Chondrocyte (in vitro differentiated cells): Measurements from ENCODE around the gene LRMDA. TPM values are rescaled to one million over a fixed set of nuclear protein-coding genes. Genes with fewer than 3 reads are reported as not detected.
"Not testable (repeated sequence)": the region's sequence is repeated elsewhere in the genome, so short reads cannot be mapped to it uniquely, and the experiment has no call there.

Experiments used
- DNase-seq: peaks from one replicate; pipeline ENCODE4 v3.0.0; 2021; ENCODE audit warnings: mixed read lengths, low spot score
- H3K27ac Mint-ChIP-seq: one replicate; pipeline ENCODE4 v1.8.0; 2021; ENCODE audit warnings: mild to moderate bottlenecking, moderate library complexity, mixed read lengths; ENCODE audit not compliant: unreplicated experiment
- H3K27me3 Mint-ChIP-seq: 2 replicates; pipeline ENCODE4 v1.8.0; 2021; ENCODE audit warnings: low read depth, mixed read lengths
- H3K36me3 Mint-ChIP-seq: 2 replicates; pipeline ENCODE4 v1.8.0; 2021; ENCODE audit warnings: low read depth, mixed read lengths
- H3K4me1 Mint-ChIP-seq: 2 replicates; pipeline ENCODE4 v1.8.0; 2021; ENCODE audit warnings: low read depth, mild to moderate bottlenecking, mixed read lengths
- H3K4me3 Mint-ChIP-seq: one replicate; pipeline ENCODE4 v1.8.0; 2021; ENCODE audit warnings: mild to moderate bottlenecking, moderate library complexity, mixed read lengths; ENCODE audit not compliant: unreplicated experiment
- H3K9me3 Mint-ChIP-seq: 2 replicates; pipeline ENCODE4 v1.8.0; 2021; ENCODE audit warnings: low read depth, mixed read lengths
- microRNA-seq: library from miRNA; unstranded; fragments of <30 nt; microRNA quantifications from one replicate; pipeline ENCODE4 v1.2.0, GENCODE V29; 2020; ENCODE audit warnings: borderline number of aligned reads
- total RNA-seq: library from RNA; stranded (reverse); gene quantifications from 3 replicates; pipeline ENCODE4 v1.2.1, GENCODE V29; 2021
- TF ChIP-seq, protein P1 (sequence below): fragments of 200-600 bp; sonication (generic); IDR thresholded peaks from 2 replicates; pipeline ENCODE4 v1.5.0; 2021; ENCODE audit warnings: antibody characterized with exemption, mild to moderate bottlenecking, moderate library complexity

Gene LRMDA
- total RNA-seq, 1 donor from 2014 or later = 2.8 TPM

DNA sequence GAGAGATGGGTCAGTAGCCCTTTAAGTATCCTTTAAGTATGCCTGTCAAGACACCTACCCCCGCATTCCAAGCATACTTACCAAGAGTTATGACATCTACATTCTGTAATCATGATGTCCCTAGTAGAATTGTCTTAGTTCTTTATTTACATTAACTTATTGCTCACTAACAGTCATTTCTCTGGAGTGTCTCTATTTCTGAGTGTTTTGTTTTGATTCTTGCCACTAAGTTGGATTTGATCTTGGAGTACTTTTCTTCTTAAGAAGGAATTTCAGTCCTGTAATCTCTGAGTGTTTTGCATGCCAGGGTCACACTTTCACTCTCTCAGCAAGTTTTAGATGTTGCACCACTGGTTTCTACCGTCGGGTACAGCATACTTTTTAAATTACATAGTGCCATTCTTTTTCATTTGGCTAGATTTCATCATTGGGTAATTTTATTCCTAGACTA is 1152.3 kb downstream of the LRMDA start:
- Mint-ChIP-seq H3K9me3 (peaks cover 3% of the 10 kb centered on the region), H3K36me3 (no peaks in the 10 kb centered on the region), H3K27me3 (no peaks in the 10 kb centered on the region), H3K27ac (peak overlapping the region; percentile 88), H3K4me3 (peak overlapping the region; percentile 2), H3K4me1 (peaks cover 37% of the 10 kb centered on the region)
- TF ChIP-seq, protein P1, sequence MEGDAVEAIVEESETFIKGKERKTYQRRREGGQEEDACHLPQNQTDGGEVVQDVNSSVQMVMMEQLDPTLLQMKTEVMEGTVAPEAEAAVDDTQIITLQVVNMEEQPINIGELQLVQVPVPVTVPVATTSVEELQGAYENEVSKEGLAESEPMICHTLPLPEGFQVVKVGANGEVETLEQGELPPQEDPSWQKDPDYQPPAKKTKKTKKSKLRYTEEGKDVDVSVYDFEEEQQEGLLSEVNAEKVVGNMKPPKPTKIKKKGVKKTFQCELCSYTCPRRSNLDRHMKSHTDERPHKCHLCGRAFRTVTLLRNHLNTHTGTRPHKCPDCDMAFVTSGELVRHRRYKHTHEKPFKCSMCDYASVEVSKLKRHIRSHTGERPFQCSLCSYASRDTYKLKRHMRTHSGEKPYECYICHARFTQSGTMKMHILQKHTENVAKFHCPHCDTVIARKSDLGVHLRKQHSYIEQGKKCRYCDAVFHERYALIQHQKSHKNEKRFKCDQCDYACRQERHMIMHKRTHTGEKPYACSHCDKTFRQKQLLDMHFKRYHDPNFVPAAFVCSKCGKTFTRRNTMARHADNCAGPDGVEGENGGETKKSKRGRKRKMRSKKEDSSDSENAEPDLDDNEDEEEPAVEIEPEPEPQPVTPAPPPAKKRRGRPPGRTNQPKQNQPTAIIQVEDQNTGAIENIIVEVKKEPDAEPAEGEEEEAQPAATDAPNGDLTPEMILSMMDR = no peak
- no peak for DNase-seq

DNA sequence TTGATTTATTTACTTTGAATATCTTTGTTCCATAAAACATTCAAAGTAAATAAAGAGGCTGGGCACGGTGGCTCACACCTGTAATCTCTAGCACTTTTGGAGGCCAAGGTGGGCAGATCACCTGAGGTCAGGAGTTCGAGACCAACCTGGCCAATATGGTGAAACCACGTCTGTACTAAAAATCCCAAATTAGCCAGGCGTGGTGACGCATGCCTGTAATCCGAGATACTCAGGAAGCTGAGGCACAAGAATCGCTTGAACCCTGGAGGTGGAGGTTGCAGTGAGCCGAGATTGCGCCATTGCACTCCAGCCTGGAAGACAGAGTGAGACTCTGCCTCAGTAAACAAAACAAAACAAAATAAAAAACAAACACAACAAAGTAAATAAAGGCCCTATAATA is 1153.0 kb downstream of the LRMDA start:
- not testable (repeated sequence) for H3K27me3 Mint-ChIP-seq, H3K9me3 Mint-ChIP-seq, H3K4me3 Mint-ChIP-seq, H3K36me3 Mint-ChIP-seq, DNase-seq
- peak overlapping the region; percentile 88 for H3K27ac Mint-ChIP-seq
- peaks cover 37% of the 10 kb centered on the region for H3K4me1 Mint-ChIP-seq

Small RNA genes within 50 kb of the gene (microRNA-seq; reads per million reads assigned to microRNA genes)
- gene MIR606 = not detected

Other genes with a start within 250 kb of the LRMDA start
- 142 to 161 TPM (median 155 TPM) in 3 replicates for gene VDAC2, start 220.8 kb upstream of the LRMDA start, total RNA-seq
- 12.8 to 15.7 TPM (median 13.2 TPM) in 3 replicates for gene COMTD1, start 195.7 kb upstream of the LRMDA start, total RNA-seq
- 12.3 to 26.0 TPM (median 24.8 TPM) in 3 replicates for gene ZNF503, start 29.9 kb upstream of the LRMDA start, total RNA-seq